Measurements from ENCODE around the gene RBMS3. TPM values are rescaled to one million over a fixed set of nuclear protein-coding genes. Genes with fewer than 3 reads are reported as not detected.

RBMS3 gene
- total RNA-seq, 1 experiment from 2014 or later: 8.7 TPM

GRCh38 chr3:29826712-29827111 is 545.8 kb downstream of the RBMS3 start:
- CTCF ChIA-PET: no interaction called here
- peaks cover 3% of the 10 kb centered on the region; the same call in 1 of the 2 replicates for H3K36me3 Mint-ChIP-seq
- no peak for ATAC-seq
- no peak overlapping the region for H3K4me3 Mint-ChIP-seq
- no peak for TF ChIP-seq ZNF219 (CRISPR knock-in tag; IDR thresholded peaks at IDR 0.05; ENCODE audit: borderline replicate concordance)
- TF ChIP-seq FOXP1 (CRISPR knock-in tag; IDR thresholded peaks at IDR 0.05; ENCODE audit: borderline replicate concordance): no peak
- no peak for TF ChIP-seq NFYB (CRISPR knock-in tag; conservative IDR thresholded peaks at IDR 0.05; ENCODE audit: low read depth)
- TF ChIP-seq MAX (CRISPR knock-in tag; IDR thresholded peaks at IDR 0.05): no peak
- no peak for TF ChIP-seq MXD4 (CRISPR knock-in tag; IDR thresholded peaks at IDR 0.05; ENCODE audit: borderline replicate concordance)
- POLR2A ChIA-PET: no interaction called here
- no peaks in the 10 kb centered on the region for H3K27me3 Mint-ChIP-seq (ENCODE audit: low read depth)
- H3K9me3 Mint-ChIP-seq: peaks cover 10% of the 10 kb centered on the region
- no peak overlapping the region for H3K27ac Mint-ChIP-seq
- DNase-seq (ENCODE audit: low spot score): no peak
- H3K4me1 Mint-ChIP-seq: peaks cover 13% of the 10 kb centered on the region

DNA sequence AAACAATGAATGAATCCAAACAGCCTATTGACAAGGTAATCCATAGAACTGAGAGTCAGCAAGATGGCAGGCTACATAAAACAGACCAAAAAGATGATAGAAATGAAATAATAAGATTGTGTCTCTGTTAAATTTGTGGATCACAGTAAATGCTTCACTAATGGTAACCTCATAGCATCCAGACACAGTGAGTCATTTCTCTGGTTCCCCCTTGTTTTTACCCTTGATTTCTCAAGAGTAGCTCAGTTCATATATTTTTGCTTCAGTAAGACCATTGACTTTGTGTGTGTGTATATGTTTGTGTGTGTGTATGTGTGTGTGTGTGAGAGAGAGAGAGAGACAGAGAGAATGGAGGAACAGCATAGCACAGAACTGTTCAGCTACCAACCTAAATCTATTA is 546.9 kb downstream of the RBMS3 start:
- CTCF ChIA-PET: no interaction called here
- POLR2A ChIA-PET: no interaction called here
- DNase-seq (ENCODE audit: low spot score) (no peak), ATAC-seq (no peak)
- peaks cover 10% of the 10 kb centered on the region for H3K9me3 Mint-ChIP-seq
- no peak overlapping the region for H3K4me3 Mint-ChIP-seq
- no peak for TF ChIP-seq CBFB (CRISPR knock-in tag; IDR thresholded peaks at IDR 0.05; ENCODE audit: low read depth)
- no peak for TF ChIP-seq SP1 (CRISPR knock-in tag; conservative IDR thresholded peaks at IDR 0.05)
- TF ChIP-seq FOXP4 (CRISPR knock-in tag; IDR thresholded peaks at IDR 0.05): no peak
- no peak for TF ChIP-seq ZNF232 (CRISPR knock-in tag; IDR thresholded peaks at IDR 0.05)
- no peak for TF ChIP-seq SMAD3 (CRISPR knock-in tag; IDR thresholded peaks at IDR 0.05; ENCODE audit: borderline replicate concordance)
- no peak for TF ChIP-seq ESRRA (CRISPR knock-in tag; IDR thresholded peaks at IDR 0.05; ENCODE audit: borderline replicate concordance)
- no peak for TF ChIP-seq NR1H2 (CRISPR knock-in tag; IDR thresholded peaks at IDR 0.05)
- TF ChIP-seq EMX1 (CRISPR knock-in tag; IDR thresholded peaks at IDR 0.05): no peak
- TF ChIP-seq, protein P1, sequence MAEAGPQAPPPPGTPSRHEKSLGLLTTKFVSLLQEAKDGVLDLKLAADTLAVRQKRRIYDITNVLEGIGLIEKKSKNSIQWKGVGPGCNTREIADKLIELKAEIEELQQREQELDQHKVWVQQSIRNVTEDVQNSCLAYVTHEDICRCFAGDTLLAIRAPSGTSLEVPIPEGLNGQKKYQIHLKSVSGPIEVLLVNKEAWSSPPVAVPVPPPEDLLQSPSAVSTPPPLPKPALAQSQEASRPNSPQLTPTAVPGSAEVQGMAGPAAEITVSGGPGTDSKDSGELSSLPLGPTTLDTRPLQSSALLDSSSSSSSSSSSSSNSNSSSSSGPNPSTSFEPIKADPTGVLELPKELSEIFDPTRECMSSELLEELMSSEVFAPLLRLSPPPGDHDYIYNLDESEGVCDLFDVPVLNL (CRISPR knock-in tag; IDR thresholded peaks at IDR 0.05; ENCODE audit: borderline replicate concordance, low read depth): no peak
- no peak for TF ChIP-seq ZNF121 (CRISPR knock-in tag; IDR thresholded peaks at IDR 0.05)
- TF ChIP-seq ZNF263 (CRISPR knock-in tag; IDR thresholded peaks at IDR 0.05; ENCODE audit: low read depth): no peak
- TF ChIP-seq TP53 (CRISPR knock-in tag; IDR thresholded peaks at IDR 0.05): no peak
- no peaks in the 10 kb centered on the region for H3K27me3 Mint-ChIP-seq (ENCODE audit: low read depth)
- peaks cover 3% of the 10 kb centered on the region; the same call in 1 of the 2 replicates for H3K36me3 Mint-ChIP-seq
- H3K4me1 Mint-ChIP-seq: peaks cover 13% of the 10 kb centered on the region
- H3K27ac Mint-ChIP-seq: no peak overlapping the region

- no peaks in the 10 kb centered on the region for H3K27me3 Mint-ChIP-seq (ENCODE audit: low read depth)
- peaks cover 13% of the 10 kb centered on the region for H3K4me1 Mint-ChIP-seq
- POLR2A ChIA-PET: no interaction called here
- TF ChIP-seq TP53 (CRISPR knock-in tag; IDR thresholded peaks at IDR 0.05) (no peak), ZNF138 (CRISPR knock-in tag; conservative IDR thresholded peaks at IDR 0.05) (no peak)
- TF ChIP-seq, protein P2, sequence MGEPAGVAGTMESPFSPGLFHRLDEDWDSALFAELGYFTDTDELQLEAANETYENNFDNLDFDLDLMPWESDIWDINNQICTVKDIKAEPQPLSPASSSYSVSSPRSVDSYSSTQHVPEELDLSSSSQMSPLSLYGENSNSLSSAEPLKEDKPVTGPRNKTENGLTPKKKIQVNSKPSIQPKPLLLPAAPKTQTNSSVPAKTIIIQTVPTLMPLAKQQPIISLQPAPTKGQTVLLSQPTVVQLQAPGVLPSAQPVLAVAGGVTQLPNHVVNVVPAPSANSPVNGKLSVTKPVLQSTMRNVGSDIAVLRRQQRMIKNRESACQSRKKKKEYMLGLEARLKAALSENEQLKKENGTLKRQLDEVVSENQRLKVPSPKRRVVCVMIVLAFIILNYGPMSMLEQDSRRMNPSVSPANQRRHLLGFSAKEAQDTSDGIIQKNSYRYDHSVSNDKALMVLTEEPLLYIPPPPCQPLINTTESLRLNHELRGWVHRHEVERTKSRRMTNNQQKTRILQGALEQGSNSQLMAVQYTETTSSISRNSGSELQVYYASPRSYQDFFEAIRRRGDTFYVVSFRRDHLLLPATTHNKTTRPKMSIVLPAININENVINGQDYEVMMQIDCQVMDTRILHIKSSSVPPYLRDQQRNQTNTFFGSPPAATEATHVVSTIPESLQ (CRISPR knock-in tag; IDR thresholded peaks at IDR 0.05): no peak
- TF ChIP-seq, protein P3, sequence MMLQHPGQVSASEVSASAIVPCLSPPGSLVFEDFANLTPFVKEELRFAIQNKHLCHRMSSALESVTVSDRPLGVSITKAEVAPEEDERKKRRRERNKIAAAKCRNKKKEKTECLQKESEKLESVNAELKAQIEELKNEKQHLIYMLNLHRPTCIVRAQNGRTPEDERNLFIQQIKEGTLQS (CRISPR knock-in tag; conservative IDR thresholded peaks at IDR 0.05): no peak
- TF ChIP-seq, protein P4, sequence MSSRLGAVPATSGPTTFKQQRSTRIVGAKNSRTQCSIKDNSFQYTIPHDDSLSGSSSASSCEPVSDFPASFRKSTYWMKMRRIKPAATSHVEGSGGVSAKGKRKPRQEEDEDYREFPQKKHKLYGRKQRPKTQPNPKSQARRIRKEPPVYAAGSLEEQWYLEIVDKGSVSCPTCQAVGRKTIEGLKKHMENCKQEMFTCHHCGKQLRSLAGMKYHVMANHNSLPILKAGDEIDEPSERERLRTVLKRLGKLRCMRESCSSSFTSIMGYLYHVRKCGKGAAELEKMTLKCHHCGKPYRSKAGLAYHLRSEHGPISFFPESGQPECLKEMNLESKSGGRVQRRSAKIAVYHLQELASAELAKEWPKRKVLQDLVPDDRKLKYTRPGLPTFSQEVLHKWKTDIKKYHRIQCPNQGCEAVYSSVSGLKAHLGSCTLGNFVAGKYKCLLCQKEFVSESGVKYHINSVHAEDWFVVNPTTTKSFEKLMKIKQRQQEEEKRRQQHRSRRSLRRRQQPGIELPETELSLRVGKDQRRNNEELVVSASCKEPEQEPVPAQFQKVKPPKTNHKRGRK (CRISPR knock-in tag; IDR thresholded peaks at IDR 0.05; ENCODE audit: borderline replicate concordance): no peak
- H3K36me3 Mint-ChIP-seq: peaks cover 3% of the 10 kb centered on the region; the same call in 1 of the 2 replicates
- DNase-seq (ENCODE audit: low spot score): no peak
- peaks cover 10% of the 10 kb centered on the region for H3K9me3 Mint-ChIP-seq
- ATAC-seq: no peak
- H3K27ac Mint-ChIP-seq: no peak overlapping the region
- no peak overlapping the region for H3K4me3 Mint-ChIP-seq
- CTCF ChIA-PET: no interaction called here
These were observed 548.5 kb downstream of the RBMS3 start for GRCh38 chr3:29829340-29829739.

Data from WTC11 (cell line).